Tibial nerve (tissue), 4 donors: ENCODE data around the gene LY6G5B. TPM values are rescaled to one million over a fixed set of nuclear protein-coding genes. Genes with fewer than 3 reads are reported as not detected.

Source experiments
- DNase-seq, 2 donors: peaks; one replicate each; pipeline ENCODE4 v3.0.0-alpha.2; 2019; ENCODE audit warnings: low spot score in 2 of 2
- H3K27ac ChIP-seq, 4 donors: fragments of 200-600 bp; sonication (generic) in 3 of 4; one replicate each; pipeline ENCODE4 v1.5.1; 2017 to 2019; ENCODE audit warnings: mild to moderate bottlenecking in 1 of 4
- H3K27me3 ChIP-seq, 2 donors: fragments of 200-600 bp; sonication (generic) in 1 of 2; one replicate each; pipeline versions ENCODE4 v1.5.1 to v1.6.0; 2017 to 2019
- H3K36me3 ChIP-seq, 3 donors: fragments of 200-600 bp; sonication (generic); one replicate each; pipeline ENCODE4 v1.5.1; 2018 to 2019
- H3K4me1 ChIP-seq, 4 donors: fragments of 200-600 bp; sonication (generic) in 3 of 4; one replicate each; pipeline ENCODE4 v1.5.1; 2017 to 2019
- H3K4me3 ChIP-seq, 4 donors: fragments of 200-600 bp; sonication (generic) in 3 of 4; one replicate each; pipeline ENCODE4 v1.5.1; 2017 to 2019; ENCODE audit warnings: mild to moderate bottlenecking in 1 of 4, moderate library complexity in 1 of 4
- H3K9me3 ChIP-seq, 4 donors: fragments of 200-600 bp; sonication (generic) in 3 of 4; one replicate each; pipeline ENCODE4 v1.5.1; 2017 to 2019
- EP300 ChIP-seq, 2 donors: sonication (generic); formaldehyde crosslinking; IDR thresholded peaks; one replicate each; pipeline ENCODE4 v1.6.1; 2017; ENCODE audit warnings: antibody characterized with exemption in 2 of 2, mild to moderate bottlenecking in 1 of 2
- POLR2A ChIP-seq, 2 donors: fragments of 450-650 bp; IDR thresholded peaks; one replicate each; pipeline ENCODE4 v1.6.1; 2017; ENCODE audit warnings: antibody characterized with exemption in 2 of 2, mild to moderate bottlenecking in 2 of 2, moderate library complexity in 2 of 2
- WGBS, 2 donors: methylation state at CpG; one replicate each; pipeline ENCODE4 v1.1.5; 2018; 5-methylcytosine and 5-hydroxymethylcytosine counted together
- total RNA-seq, 4 donors: library from RNA; depleted of rRNA; stranded (reverse); fragments of >200 nt; gene quantifications; one replicate each; pipeline ENCODE4 v1.1.0, GENCODE V29; 2016
- TF ChIP-seq, protein P1 (sequence below), 5 experiments: fragments of 200-600 bp in 3 of 5; fragments of 450-650 bp in 2 of 5; sonication (generic) in 3 of 5; IDR thresholded peaks; one replicate each; pipeline ENCODE4 v1.5.1; 2016 to 2019; ENCODE audit warnings: antibody characterized with exemption in 5 of 5, mild to moderate bottlenecking in 3 of 5, moderate library complexity in 2 of 5

LY6G5B gene
- total RNA-seq, 4 donors from 2014 or later, result 7.6 to 13.0 (median 9.8) TPM

DNA sequence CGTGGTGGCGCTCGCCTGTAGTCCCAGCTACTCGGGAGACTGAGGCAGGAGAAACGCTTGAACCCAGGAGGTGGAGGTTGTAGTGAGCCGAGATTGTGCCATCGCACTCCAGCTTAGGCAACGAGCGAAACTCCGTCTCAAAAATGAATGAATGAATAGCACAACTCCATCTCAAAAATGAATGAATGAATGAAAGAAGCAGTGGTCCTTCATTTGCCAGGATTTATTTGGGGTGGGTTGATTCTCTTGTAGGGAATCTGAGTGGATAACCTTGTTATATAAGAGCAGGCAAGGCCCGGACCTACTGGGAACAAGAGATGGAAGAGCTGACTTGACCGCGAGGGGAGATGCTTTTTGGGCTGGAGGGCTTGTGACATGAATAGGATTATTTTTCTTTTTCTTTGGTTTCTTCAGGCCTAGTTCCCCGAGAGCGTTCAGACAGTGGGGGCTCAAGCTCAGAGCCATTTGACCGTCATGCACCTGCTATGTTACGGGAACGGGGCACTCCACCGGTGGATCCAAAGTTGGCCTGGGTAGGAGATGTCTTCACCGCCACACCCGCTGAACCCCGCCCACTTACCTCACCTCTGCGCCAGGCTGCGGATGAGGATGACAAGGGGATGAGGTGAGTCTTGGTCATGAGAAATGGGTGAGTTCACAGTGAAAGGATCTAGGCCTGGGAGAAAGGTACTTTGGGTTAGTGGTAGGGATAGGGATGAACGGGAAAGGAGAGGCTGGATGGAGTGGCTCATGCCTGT is 39.4 kb upstream of the LY6G5B start:
- H3K4me3 ChIP-seq, result no peak overlapping the region
- no peak overlapping the region for H3K27ac ChIP-seq
- H3K27me3 ChIP-seq, result no peaks in the 10 kb centered on the region
- peaks cover 0 to 18% (median 0%) of the 10 kb centered on the region in 4 donors for H3K4me1 ChIP-seq
- WGBS, 2 donors, result 90 to 92% methylated on average over 25 of the region's 25 CpGs
- peaks cover under 1 to 100% (median 58%) of the 10 kb centered on the region in 3 donors for H3K36me3 ChIP-seq
- no peak for DNase-seq
- TF ChIP-seq POLR2A (IDR thresholded peaks at IDR 0.05), result no peak
- TF ChIP-seq, protein P1, sequence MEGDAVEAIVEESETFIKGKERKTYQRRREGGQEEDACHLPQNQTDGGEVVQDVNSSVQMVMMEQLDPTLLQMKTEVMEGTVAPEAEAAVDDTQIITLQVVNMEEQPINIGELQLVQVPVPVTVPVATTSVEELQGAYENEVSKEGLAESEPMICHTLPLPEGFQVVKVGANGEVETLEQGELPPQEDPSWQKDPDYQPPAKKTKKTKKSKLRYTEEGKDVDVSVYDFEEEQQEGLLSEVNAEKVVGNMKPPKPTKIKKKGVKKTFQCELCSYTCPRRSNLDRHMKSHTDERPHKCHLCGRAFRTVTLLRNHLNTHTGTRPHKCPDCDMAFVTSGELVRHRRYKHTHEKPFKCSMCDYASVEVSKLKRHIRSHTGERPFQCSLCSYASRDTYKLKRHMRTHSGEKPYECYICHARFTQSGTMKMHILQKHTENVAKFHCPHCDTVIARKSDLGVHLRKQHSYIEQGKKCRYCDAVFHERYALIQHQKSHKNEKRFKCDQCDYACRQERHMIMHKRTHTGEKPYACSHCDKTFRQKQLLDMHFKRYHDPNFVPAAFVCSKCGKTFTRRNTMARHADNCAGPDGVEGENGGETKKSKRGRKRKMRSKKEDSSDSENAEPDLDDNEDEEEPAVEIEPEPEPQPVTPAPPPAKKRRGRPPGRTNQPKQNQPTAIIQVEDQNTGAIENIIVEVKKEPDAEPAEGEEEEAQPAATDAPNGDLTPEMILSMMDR (IDR thresholded peaks at IDR 0.05), result no peak
- no peak for TF ChIP-seq EP300 (IDR thresholded peaks at IDR 0.05)
- no peaks in the 10 kb centered on the region for H3K9me3 ChIP-seq

DNA sequence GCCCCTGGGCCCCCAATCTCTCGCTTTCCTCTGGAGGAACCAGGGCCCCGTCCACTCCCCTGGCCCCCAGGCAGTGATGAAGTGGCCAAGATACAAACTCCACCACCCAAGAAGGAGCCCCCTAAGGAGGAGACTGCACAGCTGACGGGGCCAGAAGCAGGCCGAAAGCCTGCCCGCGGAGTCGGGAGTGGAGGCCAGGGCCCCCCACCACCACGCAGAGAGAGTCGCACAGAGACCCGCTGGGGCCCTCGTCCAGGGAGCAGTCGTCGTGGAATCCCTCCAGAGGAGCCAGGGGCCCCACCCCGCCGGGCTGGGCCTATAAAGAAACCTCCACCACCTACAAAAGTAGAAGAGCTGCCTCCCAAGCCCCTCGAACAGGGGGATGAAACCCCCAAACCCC is 38.6 kb upstream of the LY6G5B start:
- no peaks in the 10 kb centered on the region for H3K27me3 ChIP-seq
- peaks cover 0 to 100% (median 55%) of the 10 kb centered on the region in 3 donors for H3K36me3 ChIP-seq
- no peak overlapping the region for H3K27ac ChIP-seq
- 72 to 74% methylated on average over 8 to 12 of the region's 16 CpGs for WGBS, 2 donors
- no peak overlapping the region for H3K4me3 ChIP-seq
- H3K4me1 ChIP-seq, result peaks cover 0 to 18% (median 0%) of the 10 kb centered on the region in 4 donors
- no peak for DNase-seq
- TF ChIP-seq EP300 (IDR thresholded peaks at IDR 0.05) (no peak), POLR2A (IDR thresholded peaks at IDR 0.05) (no peak)
- TF ChIP-seq, protein P1 (IDR thresholded peaks at IDR 0.05), result no peak
- no peaks in the 10 kb centered on the region for H3K9me3 ChIP-seq

DNA sequence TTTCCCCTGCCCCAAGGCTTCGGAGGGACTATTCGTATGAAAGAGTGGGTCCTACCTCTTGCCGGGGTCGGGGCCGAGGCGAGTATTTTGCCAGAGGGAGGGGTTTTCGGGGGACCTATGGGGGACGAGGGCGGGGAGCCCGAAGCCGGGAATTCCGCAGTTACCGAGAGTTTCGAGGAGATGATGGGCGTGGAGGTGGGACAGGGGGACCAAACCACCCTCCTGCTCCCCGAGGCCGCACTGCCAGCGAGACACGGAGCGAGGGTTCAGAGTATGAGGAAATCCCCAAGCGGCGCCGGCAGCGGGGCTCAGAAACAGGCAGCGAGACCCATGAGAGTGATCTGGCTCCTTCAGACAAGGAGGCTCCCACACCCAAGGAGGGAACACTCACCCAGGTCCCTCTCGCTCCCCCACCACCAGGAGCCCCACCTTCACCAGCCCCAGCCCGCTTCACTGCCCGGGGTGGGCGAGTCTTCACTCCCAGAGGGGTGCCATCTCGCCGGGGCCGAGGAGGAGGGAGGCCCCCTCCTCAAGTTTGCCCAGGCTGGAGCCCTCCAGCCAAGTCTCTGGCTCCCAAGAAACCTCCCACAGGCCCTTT is 38.0 kb upstream of the LY6G5B start:
- Histone ChIP-seq H3K27me3 (no peaks in the 10 kb centered on the region), H3K27ac (no peak overlapping the region), H3K4me1 (peaks cover 0 to 18% (median 0%) of the 10 kb centered on the region in 4 donors), H3K9me3 (no peaks in the 10 kb centered on the region), H3K4me3 (no peak overlapping the region), H3K36me3 (peaks cover 0 to 100% (median 55%) of the 10 kb centered on the region in 3 donors)
- no peak for DNase-seq
- TF ChIP-seq, protein P1 (IDR thresholded peaks at IDR 0.05), result no peak
- TF ChIP-seq POLR2A (IDR thresholded peaks at IDR 0.05) (no peak), EP300 (IDR thresholded peaks at IDR 0.05) (no peak)
- 85 to 86% methylated on average over 28 to 32 of the region's 32 CpGs for WGBS, 2 donors

DNA sequence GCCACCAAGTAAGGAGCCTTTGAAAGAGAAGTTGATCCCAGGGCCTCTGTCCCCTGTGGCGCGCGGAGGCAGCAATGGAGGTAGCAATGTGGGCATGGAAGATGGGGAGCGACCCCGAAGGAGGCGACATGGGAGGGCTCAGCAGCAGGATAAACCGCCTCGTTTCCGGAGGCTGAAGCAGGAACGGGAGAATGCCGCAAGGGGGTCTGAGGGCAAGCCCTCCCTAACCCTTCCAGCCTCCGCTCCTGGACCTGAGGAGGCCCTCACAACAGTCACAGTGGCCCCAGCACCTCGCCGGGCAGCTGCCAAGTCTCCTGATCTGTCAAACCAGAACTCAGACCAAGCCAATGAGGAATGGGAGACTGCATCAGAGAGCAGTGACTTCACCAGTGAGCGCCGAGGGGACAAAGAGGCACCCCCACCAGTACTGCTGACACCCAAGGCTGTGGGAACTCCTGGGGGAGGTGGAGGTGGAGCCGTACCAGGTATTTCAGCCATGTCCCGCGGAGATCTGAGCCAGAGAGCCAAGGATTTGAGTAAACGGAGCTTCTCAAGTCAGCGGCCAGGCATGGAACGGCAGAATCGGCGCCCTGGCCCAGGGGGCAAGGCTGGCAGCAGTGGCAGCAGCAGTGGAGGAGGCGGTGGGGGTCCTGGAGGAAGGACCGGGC is 37.4 kb upstream of the LY6G5B start:
- H3K36me3 ChIP-seq, result peaks cover 0 to 100% (median 57%) of the 10 kb centered on the region in 3 donors
- no peaks in the 10 kb centered on the region for H3K27me3 ChIP-seq
- H3K27ac ChIP-seq, result peak overlapping the region in 1 of 4 donors; percentile 35
- no peak for DNase-seq
- H3K9me3 ChIP-seq, result no peaks in the 10 kb centered on the region
- no peak overlapping the region for H3K4me3 ChIP-seq
- no peak for TF ChIP-seq POLR2A (IDR thresholded peaks at IDR 0.05)
- no peak for TF ChIP-seq EP300 (IDR thresholded peaks at IDR 0.05)
- TF ChIP-seq, protein P1 (IDR thresholded peaks at IDR 0.05), result no peak
- peaks cover 0 to 18% (median 0%) of the 10 kb centered on the region in 4 donors for H3K4me1 ChIP-seq
- 84 to 85% methylated on average over 25 to 26 of the region's 26 CpGs for WGBS, 2 donors
